ENCODE results near the gene ABCA2. TPM values are rescaled to one million over a fixed set of nuclear protein-coding genes. Genes with fewer than 3 reads are reported as not detected.

The ABCA2 gene
- polyA plus RNA-seq, 1 donor (not counting 4 experiments of a cell fraction or from before 2014, with no cell fraction given), result 1.3 TPM

DNA sequence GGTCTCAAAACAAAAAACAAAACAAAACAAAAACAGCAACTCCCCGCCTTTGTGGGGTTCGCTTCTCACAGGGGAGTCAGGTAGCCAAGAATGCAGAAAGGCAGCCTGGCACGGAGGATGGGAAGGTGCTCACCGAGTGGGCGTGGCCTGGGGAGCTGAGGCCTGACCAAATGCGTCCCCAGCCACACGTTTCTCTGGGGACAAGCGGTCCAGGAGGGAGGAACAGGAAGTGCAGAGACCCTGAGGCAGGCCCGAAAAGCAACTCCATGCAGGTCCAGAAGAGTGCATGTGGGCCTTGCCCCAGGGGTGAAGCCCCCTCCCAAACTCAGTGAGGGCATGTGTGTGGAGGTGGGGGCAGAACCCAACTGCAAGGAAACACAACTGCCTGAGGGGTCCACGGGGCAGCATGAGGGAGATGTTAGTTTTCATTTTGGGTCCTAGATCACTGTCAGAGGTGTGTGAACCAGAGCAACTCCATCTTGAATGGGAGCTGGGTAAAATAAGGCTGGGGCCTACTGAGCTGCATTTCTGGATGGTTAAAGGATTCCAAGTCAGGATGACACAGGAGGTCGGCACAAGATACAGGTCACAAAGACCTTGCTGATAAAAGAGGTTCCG lies 46.7 kb upstream of the ABCA2 start:
- no peak for TF ChIP-seq EZH2 (IDR thresholded peaks at IDR 0.05; ENCODE audit: low read length)
- TF ChIP-seq, protein P1, sequence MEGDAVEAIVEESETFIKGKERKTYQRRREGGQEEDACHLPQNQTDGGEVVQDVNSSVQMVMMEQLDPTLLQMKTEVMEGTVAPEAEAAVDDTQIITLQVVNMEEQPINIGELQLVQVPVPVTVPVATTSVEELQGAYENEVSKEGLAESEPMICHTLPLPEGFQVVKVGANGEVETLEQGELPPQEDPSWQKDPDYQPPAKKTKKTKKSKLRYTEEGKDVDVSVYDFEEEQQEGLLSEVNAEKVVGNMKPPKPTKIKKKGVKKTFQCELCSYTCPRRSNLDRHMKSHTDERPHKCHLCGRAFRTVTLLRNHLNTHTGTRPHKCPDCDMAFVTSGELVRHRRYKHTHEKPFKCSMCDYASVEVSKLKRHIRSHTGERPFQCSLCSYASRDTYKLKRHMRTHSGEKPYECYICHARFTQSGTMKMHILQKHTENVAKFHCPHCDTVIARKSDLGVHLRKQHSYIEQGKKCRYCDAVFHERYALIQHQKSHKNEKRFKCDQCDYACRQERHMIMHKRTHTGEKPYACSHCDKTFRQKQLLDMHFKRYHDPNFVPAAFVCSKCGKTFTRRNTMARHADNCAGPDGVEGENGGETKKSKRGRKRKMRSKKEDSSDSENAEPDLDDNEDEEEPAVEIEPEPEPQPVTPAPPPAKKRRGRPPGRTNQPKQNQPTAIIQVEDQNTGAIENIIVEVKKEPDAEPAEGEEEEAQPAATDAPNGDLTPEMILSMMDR (optimal IDR thresholded peaks at IDR 0.05 in 1 of 3, IDR thresholded peaks at IDR 0.05 in 1 of 3, conservative IDR thresholded peaks at IDR 0.05 in 1 of 3; ENCODE audit: extremely low read depth in 1 of 3, insufficient read depth in 2 of 3, low read length in 3 of 3), result no peak
- Histone ChIP-seq H2AFZ (ENCODE audit: control insufficient read depth, low read length) (no peak overlapping the region), H3K36me3 (ENCODE audit: control insufficient read depth in 2 of 2, extremely low read depth in 1 of 2, insufficient read depth in 2 of 2, low read length in 2 of 2) (no peaks in the 10 kb centered on the region), H3K9ac (ENCODE audit: control insufficient read depth, extremely low read depth, insufficient read depth, low read length) (no peak overlapping the region), H3K27ac (ENCODE audit: control insufficient read depth, insufficient read depth, low read length) (no peak overlapping the region), H3K9me1 (ENCODE audit: control insufficient read depth, extremely low read depth, insufficient read depth, low read length) (no peaks in the 10 kb centered on the region), H3K27me3 (ENCODE audit: control insufficient read depth, extremely low read depth, insufficient read depth, low read length) (no peaks in the 10 kb centered on the region), H4K20me1 (ENCODE audit: control insufficient read depth, extremely low read depth, insufficient read depth, low read length) (no peaks in the 10 kb centered on the region), H3K9me3 (ENCODE audit: control insufficient read depth, low read depth, low read length) (no peaks in the 10 kb centered on the region), H3K4me3 (ENCODE audit: control insufficient read depth in 2 of 3, extremely low read depth in 1 of 3, insufficient read depth in 2 of 3, low read depth in 1 of 3, low read length in 3 of 3) (no peak overlapping the region), H3K4me2 (ENCODE audit: control insufficient read depth, extremely low read depth, insufficient read depth, low read depth, low read length) (no peak overlapping the region), H3K79me2 (ENCODE audit: control insufficient read depth, insufficient read depth, low read length) (no peaks in the 10 kb centered on the region), H3K4me1 (ENCODE audit: control insufficient read depth, extremely low read depth, insufficient read depth, low read length) (peaks cover 11% of the 10 kb centered on the region)
- dilution Hi-C loops (cut with MboI; ENCODE audit: extremely low pct_ligation_motif_present, low sequenced_read_pairs), result no loop called here
- FAIRE-seq (no peak), DNase-seq (ENCODE audit: low read depth, low spot score) (no peak)

DNA sequence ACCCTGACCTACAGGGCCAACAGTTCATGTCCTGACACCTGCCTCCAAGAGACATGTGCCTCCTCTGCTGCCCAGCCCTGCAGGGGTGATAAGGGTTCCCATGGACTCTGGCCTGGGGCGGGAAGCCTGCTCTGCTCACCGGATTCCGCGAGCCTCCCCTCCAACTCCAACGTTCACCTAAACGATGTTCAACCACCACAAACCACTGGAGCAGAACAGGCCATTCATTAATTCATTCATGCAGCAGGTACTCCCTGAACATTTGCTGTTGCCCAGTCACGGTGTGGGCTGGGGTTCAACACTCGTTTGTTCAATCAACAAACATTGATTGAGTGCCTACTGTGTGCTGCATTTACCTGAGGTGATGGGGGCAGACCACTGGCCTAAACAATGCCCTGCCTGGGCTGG lies 46.0 kb upstream of the ABCA2 start:
- H3K9ac ChIP-seq (ENCODE audit: control insufficient read depth, extremely low read depth, insufficient read depth, low read length), result no peak overlapping the region
- H2AFZ ChIP-seq (ENCODE audit: control insufficient read depth, low read length), result no peak overlapping the region
- H3K27me3 ChIP-seq (ENCODE audit: control insufficient read depth, extremely low read depth, insufficient read depth, low read length), result no peaks in the 10 kb centered on the region
- no peaks in the 10 kb centered on the region for H3K9me1 ChIP-seq (ENCODE audit: control insufficient read depth, extremely low read depth, insufficient read depth, low read length)
- no peaks in the 10 kb centered on the region for H3K79me2 ChIP-seq (ENCODE audit: control insufficient read depth, insufficient read depth, low read length)
- no peaks in the 10 kb centered on the region for H3K36me3 ChIP-seq (ENCODE audit: control insufficient read depth in 2 of 2, extremely low read depth in 1 of 2, insufficient read depth in 2 of 2, low read length in 2 of 2)
- H3K4me1 ChIP-seq (ENCODE audit: control insufficient read depth, extremely low read depth, insufficient read depth, low read length), result peaks cover 14% of the 10 kb centered on the region
- no peak for TF ChIP-seq EZH2 (IDR thresholded peaks at IDR 0.05; ENCODE audit: low read length)
- TF ChIP-seq, protein P1 (optimal IDR thresholded peaks at IDR 0.05 in 1 of 3, IDR thresholded peaks at IDR 0.05 in 1 of 3, conservative IDR thresholded peaks at IDR 0.05 in 1 of 3; ENCODE audit: extremely low read depth in 1 of 3, insufficient read depth in 2 of 3, low read length in 3 of 3), result no peak
- no peaks in the 10 kb centered on the region for H4K20me1 ChIP-seq (ENCODE audit: control insufficient read depth, extremely low read depth, insufficient read depth, low read length)
- FAIRE-seq, result no peak
- H3K9me3 ChIP-seq (ENCODE audit: control insufficient read depth, low read depth, low read length), result no peaks in the 10 kb centered on the region
- dilution Hi-C loops (cut with MboI; ENCODE audit: extremely low pct_ligation_motif_present, low sequenced_read_pairs), result no loop called here
- no peak overlapping the region for H3K4me3 ChIP-seq (ENCODE audit: control insufficient read depth in 2 of 3, extremely low read depth in 1 of 3, insufficient read depth in 2 of 3, low read depth in 1 of 3, low read length in 3 of 3)
- no peak overlapping the region for H3K27ac ChIP-seq (ENCODE audit: control insufficient read depth, insufficient read depth, low read length)
- H3K4me2 ChIP-seq (ENCODE audit: control insufficient read depth, extremely low read depth, insufficient read depth, low read depth, low read length), result no peak overlapping the region
- DNase-seq (ENCODE audit: low read depth, low spot score), result no peak

All from keratinocyte (primary cell).